Hematopoietic multipotent progenitor cell treated with erythropoietin and hydrocortisone succinate and interleukin-3 and kit ligand, for 6 days (in vitro differentiated cells): ENCODE data around the gene CPM.

Source experiments
- DNase-seq: peaks from one replicate; pipeline ENCODE4 v3.0.0-alpha.2; 2015

CPM gene

DNA sequence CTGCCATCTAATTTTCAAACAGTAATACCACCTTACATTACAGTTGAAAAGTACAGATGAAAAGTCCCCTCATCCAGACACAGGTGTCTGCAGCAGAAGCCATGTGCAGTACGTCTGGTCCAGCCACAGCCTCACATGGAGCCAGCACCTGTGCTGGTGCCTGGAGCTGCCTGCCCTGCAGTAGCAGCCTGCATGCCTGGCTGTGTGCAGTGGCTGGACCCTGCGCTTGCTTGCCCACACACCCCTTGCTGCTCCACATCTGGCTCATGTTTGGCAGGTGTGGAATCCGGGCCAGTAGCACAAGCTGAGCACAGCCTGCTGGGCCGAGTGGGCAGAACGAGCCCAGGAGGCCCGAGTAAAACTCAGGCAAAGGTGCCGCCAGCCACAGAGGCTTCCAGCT is 21.8 kb upstream of the CPM start:
- no peak for DNase-seq

DNA sequence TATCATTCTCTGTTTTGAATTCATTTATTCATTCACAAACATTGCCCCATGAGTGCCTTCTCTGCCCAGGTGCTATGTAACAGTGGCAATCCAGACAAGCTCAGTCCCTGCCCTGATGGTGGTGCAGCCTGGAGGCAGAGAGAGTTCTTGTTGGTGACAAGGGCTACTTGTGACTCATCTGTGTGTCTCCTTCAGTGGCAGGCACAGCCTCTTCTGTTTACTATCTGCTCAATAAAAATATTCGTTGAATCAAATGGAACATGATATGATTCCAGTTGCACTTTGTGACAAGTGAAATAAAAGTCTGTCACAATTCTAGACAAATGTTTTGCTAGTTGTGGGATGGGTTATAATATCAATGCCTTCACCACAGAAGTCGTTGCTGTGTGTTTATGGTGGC is 20.6 kb upstream of the CPM start:
- no peak for DNase-seq

DNA sequence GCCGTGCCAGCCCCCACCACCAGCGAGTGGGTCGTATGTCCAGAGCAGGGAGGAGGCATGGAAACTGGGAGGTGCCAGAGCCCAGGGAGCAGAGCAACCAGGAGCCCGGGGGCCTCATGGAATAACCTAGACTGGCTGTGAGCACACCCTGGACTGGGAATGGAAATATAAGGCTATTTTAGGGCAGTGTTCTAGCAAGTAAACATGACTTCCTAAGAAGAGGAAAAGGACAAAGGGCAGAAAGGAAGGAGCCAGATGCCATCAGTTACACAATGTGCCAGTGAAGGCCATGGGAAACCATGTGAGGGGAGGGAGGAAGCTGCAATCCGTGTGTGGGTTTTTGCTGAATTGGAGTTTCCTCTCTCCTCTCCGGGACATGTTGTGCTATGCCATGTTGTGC is 18.7 kb upstream of the CPM start:
- peak; percentile 13 for DNase-seq

DNA sequence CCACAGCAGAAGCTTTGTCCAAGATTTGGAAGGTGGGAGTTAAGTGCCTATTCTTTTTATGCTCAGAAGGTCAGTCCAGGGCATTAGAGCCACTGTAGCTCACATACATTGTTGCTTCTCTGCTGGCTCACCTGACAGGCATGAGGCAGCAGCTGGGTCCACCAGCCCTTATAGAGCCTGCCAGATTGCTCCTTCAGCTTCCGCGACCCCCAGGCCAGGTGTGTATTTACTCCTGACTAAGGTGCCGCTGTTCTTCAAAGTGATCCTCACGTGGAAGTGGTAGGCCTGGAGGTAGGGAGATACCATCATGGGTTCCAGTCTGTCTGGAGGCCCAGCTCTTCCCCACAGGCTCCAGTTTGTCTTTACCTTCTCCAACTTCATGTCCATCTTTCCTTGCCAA is 17.5 kb upstream of the CPM start:
- no peak for DNase-seq

DNA sequence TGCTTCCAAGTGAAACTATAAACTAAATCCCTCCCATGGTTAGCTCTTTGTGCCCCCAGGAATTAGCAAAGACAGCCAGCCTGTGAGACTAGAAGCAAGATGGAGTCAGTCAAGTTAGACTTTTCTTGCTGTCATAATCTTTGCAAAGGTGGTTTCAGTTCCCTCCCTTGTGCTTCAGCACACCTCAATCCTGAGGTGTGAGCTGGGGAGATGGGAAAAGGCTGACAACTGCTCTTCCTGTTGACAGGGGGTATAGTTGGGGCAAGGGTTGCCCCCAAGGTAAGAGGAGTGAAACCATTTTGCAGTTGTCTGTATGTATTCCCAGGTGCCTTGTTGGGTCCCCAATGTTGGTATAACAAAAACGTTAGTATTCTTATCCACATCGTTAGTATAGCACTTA is 12.3 kb upstream of the CPM start:
- DNase-seq: no peak

DNA sequence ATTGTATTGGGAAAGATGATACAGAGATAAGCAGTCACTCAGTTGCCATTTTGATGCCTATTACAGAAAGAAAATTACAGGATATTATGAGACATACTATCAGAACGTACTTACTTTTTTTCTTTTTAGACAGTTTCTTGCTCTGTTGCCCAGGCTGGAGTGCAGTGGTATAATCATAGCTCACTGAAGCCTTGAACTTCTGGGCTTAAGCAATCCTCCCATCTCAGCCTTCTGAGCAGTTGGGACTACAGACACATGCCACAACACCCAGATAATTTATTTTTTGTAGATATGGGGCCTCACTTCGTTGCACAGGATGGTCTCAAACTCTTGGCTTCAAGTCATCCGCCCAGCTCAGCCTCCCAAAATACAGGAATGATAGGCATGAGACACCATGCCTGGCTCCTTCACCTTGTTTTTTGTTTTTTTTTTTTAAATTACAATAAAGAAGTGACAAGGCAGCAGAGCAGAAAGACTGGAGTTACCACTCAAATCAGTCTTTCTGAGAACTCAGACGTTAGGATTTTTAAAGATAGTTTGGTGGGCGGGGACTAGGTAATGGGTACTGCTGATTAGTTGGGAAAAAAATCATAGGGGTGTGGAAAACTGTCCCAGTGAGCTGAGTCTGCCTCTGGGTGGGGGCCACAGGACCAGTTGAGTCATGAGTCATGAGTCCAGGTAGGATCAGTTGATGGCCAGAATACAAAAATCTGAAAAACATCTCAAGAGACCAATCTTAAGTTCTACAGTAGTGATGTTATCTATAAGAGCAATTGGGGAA is 11.5 kb upstream of the CPM start:
- DNase-seq: no peak

DNA sequence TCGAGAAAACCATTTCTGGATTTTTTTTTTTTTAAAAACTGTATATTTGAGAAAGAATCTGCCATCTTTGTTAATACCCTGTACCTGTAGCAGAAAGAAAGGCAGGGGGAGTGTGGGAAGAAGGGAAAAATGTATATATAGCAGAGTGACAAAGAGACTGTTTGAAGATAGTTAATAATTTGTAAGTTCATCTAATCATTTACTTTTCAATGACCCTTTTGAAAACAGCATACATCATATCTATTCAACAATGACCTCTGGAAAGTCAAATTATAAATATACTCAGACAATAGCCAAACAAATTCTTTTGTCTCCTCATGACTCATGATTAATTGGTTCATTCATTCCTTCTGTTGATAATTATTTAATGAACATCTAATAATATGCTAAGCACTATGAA is 10.9 kb upstream of the CPM start:
- DNase-seq: no peak

DNA sequence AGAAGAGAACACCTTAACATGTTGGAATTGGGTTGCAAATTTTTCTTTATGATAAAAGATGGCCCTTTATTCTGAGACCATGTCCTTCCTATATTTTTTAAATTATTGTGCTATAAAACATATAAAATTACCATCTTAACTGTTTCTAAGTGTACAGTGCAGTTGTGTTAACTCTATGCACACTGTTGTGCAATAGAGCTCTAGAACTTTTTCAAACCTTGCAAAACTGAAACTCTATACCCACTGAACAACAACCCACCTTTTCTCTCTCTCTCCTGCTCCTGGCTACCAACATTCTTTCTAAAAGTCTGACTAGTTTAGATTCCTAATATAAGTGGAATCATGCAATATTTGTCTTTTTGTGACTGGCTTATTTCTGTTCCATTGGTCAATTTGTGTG is 7.8 kb upstream of the CPM start:
- DNase-seq: no peak

DNA sequence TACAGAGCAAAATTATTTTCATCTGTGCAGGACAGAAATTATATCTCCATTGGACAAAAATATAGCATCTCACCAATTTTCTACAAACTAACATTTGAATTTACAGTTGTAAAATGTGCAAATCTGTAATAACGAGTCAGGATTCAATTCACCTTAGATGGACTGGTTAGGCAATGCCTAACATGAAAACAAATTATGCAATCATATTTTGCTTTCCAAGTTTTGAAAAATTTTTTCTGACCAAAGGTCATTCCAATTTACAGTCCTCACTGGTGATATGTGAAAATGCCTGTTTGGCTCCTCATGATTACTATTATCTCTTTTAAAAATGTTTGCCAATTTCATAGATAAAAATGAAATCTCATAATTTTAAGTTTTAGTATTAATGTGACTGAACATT is 6.5 kb upstream of the CPM start:
- no peak for DNase-seq

DNA sequence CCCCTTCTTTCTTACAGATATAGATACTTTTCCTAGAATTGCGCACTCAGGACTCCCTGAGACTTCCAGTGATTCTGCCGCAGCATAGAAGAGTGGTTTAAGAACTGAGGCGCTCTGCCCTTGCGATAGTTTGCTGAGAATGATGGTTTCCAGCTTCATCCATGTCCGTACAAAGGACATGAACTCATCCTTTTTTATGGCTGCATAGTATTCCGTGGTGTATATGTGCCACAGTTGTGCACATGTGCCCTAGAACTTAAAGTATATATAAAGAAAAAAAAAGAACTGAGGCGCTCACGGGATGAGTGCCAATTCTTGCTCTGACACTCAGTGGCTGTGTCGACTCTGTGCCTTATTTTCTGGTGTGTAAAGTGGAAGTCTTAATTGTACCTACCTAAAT is 1.4 kb upstream of the CPM start:
- DNase-seq: no peak

DNA sequence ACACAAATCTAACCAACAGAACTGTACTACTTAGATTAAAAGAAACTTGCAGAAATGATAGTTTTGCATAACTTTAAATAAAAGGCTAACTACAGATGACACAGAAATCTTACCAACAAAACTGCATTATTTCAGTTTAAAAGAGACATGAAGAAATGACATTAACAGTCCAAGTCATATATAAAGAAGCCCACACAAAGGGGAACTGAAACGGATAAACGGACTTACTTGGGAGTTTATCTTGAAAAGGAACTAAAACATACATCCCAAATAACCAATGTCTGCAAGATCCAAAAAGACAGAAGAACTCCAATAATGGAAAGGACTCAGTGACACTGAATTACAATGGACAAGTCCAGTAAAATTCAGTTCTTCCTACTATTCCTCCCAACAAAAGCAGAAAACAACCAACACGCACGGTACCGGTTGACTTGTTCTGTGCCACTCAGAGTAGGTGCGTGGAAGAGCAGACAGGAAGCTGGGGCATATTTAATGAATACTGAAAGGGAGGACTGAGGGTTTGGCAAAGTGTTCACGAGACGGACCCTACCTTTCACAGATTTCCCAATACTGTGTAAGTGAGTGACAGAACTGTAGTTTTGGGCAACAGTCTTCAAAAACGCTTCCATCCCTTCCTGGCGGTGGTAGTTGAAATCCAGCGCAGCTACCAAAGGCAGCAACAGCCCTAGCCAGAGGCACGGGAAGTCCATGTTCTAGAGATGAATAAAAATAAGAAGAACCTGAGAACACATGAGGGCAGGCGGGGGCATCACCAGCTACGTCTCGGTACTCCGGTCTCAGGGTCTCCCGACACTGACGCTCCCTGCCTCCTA is 627 bp downstream of the CPM start:
- peak; percentile 18 for DNase-seq

DNA sequence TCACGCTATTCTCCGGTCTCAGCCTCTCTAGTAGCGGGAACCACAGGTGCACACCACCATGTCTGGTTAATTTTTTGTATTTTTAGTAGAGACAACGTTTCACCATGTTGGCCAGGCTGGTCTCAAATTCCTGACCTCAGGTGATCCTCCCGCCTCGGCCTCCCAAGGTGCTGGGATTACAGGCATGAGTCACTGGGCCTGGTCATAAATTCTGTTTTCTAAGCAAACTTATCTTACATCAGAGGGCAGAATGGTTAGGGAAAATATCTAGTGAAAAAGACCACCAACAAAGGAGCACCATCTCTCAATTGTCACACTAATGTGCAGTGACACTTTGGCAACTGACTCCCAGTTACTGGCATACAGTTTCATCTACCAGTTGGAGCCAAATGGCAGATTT is 2.8 kb downstream of the CPM start:
- DNase-seq: no peak

DNA sequence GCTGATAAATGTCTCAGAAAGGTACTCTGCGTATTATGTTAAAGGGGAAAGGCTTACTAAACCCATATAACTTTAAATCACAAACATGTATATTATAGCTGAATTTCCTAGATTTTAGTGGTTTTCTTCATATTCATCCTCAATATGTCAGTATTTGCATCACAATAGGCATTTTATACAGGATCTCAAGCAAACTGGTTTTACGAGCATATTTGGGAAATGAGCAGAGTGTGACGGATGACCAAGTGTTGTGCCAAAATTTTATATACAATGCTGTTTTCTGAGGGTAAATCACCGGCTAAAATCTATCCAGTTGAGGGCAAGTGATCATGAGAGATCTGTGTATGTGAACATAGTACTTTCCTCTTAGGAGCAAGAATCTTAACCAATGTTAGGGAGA is 8.4 kb downstream of the CPM start:
- no peak for DNase-seq

DNA sequence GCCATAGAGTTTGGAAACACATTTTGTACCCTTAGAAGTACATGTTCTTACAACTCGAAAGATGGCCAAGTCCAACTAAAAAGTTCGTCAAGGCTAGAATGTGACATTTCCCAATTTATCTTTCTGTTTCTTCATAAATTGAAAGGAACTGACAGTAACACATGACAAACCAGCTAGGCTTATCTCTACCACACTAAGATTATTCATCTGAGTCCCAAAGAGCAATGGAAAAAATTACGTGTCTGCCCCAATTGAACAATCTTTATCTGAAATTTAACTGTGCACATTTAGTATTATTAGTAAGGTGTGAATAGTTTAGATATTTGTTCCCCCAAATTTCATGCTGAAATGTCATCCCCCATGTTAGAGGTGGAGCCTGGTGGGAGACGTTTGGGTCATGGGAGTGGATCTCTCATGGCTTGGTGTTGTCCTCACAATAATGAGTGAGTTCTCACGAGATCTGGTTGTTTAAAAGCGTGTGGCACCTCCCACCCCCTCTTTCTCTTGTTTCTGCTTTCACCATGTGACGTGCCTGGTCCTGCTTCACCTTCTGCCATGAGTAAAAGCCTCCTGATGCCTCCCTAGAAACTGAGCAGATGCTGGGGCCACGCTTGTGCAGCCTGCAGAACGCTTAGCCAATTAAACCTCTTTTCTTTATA is 13.3 kb downstream of the CPM start:
- DNase-seq: no peak

DNA sequence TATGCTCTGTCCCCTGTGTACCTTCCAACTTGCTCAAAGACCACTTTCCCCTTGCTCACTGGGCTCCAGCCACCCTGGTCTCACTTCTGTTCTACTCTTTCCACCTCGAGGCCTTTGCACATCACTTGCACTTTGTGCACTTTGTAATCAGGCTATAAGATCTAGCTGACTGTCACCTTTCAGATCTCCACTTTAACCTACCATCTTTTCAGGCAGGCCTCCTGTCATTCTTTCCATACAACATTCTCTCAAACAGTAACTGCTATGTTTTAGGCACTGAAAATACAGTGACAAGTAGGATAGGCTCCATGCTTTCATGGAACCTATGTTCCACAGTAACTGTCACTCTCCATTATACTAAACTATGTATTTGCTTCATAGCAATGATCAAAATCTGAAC is 14.0 kb downstream of the CPM start:
- no peak for DNase-seq

DNA sequence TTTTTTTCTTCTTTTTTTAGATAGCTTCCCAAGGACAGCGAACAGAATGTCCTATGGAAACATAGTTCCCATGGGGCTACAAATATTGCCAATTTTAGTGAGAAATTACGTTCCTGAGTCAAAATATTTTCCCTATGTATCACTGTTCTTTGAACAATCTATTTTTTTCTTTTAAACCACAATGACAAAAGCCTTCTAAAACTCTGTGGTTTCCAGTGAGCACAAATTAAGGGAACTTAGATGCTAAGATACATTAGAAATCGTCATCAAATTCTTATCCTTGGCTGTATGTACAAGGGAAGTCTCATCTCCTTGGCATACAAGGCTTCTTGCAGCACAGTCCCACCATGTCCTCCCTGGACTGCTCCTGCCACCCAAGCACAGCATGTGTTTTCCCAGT is 17.9 kb downstream of the CPM start:
- DNase-seq: peak; percentile 46

DNA sequence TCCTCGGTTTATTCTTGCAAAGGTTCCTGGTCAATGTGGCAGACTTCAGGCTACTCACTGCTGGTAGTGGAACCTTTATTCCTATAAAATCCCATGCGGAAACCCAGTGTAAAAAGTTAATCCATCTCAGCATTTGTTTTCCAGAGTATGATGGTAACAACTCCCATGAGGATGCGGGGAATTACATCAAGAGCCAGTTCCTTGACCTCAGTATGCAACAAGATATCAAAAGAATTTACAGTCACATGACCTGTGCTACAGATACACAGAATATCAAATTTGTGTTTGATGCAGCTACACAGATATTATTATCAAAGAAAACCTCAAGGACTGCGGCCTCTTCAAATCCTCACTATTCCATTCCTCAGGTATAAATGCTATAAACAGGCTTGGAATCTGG is 19.3 kb downstream of the CPM start:
- DNase-seq: no peak

DNA sequence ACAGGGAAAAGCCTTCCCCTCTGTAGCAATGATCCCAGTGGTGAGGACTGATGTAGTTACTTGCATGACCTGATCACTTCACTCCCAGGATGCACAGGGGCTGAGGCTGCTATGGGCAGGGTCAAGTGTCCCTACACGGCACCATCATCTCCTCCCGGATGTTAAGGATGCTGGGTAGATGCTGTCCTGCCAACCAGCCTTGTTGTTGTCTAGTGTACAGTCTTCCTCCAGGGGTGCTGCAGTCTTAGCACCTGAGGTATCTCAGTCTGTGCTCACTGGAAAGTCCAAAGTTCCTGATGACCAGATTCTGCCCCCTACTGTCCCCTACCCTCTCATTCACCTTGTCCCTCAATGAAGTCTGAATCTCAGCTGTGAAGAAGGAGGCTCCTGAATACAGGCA is 20.1 kb downstream of the CPM start:
- DNase-seq: no peak

DNA sequence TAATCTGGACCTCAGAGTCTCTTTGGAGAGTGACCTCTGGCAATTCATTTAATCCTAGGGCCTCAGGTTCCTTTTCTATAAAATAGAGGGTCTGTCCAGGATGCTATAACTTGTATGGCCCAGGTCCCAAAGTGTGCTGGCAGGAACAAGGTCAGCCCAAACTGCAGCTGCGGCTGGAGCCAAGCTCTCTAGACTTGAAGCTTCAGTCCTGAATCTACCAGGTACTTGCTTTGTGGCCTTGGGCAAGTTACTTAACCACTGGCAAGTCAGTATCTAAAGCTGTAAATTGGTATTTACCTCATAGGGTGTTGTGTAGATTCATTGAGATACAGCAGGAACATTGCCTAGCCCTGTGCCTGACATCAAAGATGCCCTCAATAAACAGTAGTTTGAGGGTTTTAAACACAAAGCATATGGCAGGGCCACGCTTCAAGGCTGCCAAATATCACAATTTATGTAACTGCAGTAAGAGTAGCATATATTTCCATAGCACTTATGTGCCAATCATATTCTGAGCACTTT is 21.7 kb downstream of the CPM start:
- no peak for DNase-seq

DNA sequence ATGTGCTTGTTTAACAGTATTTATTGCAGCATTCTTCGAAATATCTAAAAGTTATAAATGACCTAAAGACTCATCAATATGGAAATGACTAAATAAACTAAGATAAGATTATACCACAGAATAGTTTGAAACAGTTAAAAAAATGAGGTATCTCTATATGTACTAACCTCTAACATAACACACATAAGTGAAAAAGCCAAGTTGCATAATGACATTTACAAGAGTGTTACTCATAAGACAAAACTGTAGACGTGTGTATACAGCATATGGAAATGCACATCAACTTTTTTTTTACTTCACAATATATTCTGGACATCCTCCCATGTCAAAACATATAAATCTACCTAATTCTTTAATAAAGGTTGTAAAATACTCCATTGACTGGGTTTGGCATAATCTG is 22.8 kb downstream of the CPM start:
- DNase-seq: no peak

DNA sequence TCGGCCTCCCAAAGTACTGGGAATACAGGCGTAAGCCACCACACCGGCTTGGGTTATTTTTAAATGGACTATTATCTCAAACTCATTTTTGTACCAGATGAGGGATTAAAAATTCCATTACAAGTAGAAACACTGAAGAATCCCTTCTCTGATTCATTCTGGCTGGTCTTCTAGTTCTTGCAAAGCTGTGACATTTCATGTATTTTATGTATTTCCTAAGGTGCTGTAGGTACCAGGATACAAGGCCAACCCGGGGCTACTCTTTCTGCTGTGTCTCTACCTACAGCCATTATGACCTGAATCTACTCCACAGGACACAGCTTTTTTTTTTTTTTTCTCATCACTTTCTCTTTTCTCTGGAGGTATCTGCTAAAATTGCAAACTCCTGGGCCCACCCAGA is 24.9 kb downstream of the CPM start:
- no peak for DNase-seq

DNA sequence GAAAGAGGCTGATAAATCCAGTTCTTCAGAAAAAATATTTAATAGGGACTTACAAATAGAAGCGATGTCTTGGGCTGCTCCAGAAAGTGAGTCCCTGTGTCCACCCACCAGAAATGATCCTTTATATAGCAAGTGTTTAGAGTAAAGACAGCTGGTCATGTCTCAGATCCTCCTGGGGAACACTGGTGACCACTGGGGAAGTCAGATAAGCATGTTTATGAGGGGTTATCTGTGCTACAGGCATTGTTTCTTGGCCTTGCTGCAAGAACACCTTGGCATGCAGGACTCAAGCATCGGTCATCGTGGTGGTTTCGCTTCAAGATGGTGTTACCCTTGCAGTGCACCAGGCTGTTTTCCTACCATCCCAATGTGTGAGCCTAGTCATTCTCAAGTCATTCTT is 27.2 kb downstream of the CPM start:
- DNase-seq: peak; percentile 53

DNA sequence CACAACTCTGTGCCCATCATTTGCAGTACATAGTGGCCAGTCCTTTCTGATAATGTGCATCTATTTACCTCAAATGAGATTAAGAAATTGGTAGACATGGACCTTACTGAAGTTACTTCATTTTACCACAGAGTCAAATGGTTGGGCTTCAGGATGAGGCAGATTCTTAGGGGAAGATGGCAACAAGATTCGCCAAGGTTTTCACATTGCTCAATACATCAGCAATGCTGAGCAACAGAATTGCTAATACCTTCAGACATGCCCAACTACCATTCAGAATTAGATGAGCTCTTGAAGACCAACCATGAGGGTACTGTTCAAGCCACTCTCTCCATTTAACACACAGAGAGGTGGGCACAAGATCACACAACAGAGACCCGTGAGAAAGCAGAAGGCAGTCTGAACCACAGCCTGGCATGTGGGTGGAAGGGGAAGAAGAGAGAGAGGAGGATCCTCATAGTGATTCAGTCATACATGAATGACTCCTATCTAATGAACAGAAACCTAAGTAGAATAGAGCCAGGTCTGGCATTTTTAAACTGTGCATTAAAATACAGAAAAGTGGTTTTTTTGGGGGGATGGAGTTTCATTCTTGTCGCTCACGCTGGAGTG is 28.5 kb downstream of the CPM start:
- DNase-seq: no peak
